ENCODE data around the gene PDIA5. TPM values are rescaled to one million over a fixed set of nuclear protein-coding genes. Genes with fewer than 3 reads are reported as not detected.

PDIA5 gene
- total RNA-seq, 2 experiments from 2014 or later, result 2.2 to 3.0 TPM

Small RNAs within 50 kb of the gene (microRNA-seq; reads per million reads assigned to microRNA genes)
- gene MIR7110 (ENCODE audit: borderline microRNAs expressed, borderline replicate concordance), result not detected

Other genes with a start within 250 kb of the PDIA5 start
- gene SEMA5B, start 39.3 kb upstream of the PDIA5 start, total RNA-seq, result under 1 TPM in 1 of 2 experiments, not detected in 1; 0.22 TPM
- 10 to 100 TPM in 1 of 2 experiments, 1 to 10 TPM in 1; 7.9 to 11.5 TPM for gene SEC22A, start 134.9 kb downstream of the PDIA5 start, total RNA-seq